NCI-H1417 (cell line): ENCODE measurements around the gene FST.

Source experiments
- DNase-seq, 3 experiments: peaks; one replicate each; lab custom pipeline; 2025; lab: John Stamatoyannopoulos, UW

FST gene

DNA sequence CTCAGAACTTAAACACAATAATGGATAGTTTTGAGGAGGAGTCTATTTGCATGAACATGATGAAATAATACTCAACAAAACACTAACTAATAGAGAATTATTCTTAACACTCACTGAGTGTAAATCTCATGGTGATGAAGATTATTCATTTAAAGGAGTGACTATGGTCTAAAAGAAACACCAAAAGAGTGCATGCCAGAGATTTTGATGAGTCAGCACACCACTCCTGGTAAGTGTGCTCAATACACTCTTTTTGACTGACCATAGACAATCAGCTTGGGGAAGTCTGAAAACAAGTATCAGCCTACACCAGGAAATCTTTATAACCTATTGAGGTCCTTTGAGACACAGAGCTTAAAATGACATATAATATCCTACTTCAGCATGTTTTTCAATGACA, 6.8 kb upstream of the FST start:
- DNase-seq = no peak

DNA sequence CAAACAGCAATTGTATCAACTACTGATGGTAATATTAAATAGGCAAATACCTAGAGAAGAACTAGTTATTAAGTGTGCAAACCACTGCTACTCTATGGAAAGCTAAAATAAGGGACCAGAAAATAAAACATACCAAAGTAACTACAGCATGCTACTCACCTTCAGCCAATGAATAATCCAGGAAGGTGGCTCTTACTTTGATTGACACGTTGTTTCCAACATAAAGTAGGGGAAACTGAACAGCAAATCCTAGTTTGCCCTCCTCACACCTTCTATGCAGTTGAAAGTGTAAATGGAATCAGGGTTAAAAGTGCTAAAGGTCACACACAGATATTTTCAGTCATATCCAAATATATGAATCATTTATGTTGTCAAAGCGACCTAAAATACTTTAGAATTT, 5.1 kb upstream of the FST start:
- DNase-seq = no peak

DNA sequence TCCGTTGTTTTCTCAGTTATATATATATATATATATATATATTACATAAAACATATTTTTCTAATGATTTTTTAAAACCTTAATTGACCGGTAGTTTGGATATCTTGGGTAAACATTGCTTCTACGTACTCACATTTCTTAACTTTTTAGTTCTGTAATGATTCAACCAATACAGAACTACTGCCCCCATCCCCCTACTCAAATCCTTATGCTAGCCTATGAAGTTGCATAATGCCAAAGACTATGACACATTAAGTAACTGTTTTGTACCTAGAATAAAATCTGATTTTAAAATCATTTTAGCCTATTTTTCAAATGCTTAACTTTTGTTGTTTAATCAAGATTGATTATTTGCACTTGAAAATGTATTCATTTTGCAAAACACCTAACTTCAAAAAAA, 4.4 kb upstream of the FST start:
- DNase-seq = no peak

DNA sequence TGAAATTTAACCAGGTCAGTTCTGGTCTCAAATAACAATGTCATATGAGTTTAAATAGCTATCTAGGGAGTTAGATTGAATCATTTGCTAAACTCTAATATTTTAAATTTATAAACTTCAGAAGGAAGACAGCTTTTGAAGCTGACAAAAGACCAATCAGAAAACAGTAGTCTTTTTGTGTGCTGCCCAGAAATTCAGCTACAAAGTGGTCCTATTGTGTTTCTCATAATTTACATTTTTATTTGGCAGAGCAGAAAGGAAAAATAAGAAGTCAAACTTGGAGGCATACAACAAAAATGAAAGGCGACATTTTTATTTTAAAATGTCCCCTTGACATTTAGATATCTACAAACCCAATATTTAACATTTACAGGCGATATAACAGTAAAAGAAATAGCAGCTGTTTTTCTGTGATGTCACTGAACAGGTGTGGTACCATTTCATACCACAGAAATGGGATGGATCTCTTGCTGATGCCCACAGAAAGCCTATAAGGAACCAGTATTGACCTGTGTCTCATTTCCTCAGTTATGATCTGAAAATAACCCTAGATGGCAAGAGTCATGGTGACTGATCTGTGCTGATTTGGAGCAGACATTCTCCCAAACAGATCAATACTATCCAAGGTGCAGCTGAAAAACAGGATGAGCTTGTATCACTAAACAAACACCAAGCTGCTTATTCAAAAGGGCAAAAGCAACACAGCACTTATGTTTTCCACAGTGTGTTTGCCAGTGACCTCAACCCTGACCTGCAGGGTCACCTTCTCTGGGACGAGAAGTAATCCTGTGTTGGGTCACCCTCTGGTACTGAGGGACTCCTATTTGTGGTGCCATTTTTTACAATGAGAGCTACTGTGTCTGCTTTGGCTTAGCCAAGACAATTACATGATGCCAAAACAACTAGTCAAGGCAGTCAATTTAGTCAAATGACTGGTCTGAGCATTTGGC, 3.6 kb upstream of the FST start:
- no peak for DNase-seq

DNA sequence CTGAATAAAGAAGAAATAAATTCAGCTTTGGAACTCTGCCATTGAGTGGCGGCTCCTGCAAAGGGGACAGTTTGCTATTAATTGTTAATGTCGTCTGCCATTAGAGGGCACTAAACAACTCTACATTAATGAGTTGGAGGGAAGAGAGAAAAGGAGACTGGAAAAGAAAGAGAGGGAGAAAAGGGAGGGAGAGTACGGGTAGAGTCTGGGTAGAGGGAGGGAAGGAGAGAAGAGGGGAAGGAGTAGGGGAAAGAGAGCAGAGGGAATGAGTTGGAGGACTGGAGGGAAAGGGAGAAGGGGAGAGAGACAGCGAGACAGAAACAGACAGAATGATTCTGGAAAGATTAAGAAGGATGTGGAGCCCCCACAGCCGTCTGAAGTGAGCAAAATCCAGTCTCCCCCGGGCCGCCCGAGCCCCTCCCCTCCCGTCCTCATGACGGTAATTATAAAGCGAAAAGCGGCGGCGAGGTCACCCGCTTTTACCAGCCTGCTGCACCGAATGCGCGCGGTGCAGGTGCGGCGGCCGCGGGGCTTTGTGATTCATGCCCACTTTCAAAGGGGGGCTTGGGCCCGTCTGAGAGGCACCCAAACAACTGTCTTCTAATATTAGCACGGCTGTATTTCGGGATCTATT, 1.9 kb upstream of the FST start:
- peak; percentile 53 to 79 (median 60) for DNase-seq

DNA sequence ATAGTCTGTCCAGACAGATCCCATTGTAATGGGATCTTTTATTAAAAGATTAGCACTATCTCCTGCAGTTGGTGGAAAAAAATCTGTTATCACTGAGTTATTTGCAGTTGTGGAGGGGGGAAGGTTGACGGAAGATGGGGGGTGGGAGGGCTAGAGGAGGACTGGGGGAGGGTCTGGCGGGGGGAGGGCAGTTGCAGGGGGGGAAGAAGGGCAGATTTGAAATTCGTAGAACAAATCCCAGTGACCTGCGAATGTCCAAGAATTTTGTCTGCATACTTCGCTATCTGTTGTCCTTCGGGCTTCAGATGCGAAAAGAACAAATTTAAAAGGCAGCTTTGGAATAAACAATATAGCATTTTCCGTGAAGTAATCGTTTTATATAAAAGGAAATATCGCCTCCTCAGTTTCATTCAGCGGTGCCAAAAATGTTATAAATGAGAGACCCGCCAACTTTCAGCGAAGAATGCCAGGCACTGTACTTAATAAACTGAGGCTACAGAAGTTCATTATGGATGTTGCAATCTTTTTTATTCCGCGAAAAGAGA, 1.3 kb upstream of the FST start:
- DNase-seq = no peak

DNA sequence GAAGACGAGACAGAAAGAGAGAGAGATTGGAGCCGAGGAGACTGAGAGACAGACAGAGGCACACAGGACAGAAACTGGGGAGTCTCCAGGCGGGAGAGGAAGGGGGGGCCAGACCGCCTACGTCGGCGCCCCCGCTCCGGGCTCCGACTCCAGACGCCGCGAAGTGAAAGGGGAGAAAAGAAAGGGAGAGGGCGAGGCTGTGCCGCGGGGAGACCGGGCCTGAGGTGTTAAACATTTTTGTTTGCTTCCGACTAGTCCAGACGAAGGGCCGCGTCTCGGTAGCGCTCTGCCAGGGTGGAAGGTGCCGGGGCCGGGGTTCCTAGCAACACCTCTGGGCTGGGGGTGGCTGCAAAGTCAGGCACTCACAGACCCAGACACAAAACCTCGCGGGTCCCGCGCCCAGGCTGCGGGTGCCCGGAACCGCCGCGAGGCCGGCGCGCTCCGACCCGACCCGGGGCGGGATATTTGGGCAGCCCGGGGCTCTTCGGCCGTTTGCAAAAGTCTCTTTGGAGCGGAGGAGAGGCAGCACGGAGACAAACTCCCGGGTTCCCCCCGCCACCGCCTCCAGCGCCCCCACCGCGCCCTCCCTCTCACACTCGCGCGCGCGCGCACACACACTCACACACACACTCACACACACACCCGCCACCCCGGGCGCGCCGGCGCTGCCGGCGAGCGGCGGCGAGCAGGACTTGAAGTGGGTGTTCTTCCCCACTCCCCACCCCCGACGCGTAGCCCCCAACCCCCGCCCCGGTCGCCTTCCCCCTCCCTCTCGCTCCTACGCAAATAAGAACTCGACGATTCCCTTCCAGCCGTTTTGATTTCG, 626 bp upstream of the FST start:
- DNase-seq = peak; percentile 54 to 64 (median 63)

DNA sequence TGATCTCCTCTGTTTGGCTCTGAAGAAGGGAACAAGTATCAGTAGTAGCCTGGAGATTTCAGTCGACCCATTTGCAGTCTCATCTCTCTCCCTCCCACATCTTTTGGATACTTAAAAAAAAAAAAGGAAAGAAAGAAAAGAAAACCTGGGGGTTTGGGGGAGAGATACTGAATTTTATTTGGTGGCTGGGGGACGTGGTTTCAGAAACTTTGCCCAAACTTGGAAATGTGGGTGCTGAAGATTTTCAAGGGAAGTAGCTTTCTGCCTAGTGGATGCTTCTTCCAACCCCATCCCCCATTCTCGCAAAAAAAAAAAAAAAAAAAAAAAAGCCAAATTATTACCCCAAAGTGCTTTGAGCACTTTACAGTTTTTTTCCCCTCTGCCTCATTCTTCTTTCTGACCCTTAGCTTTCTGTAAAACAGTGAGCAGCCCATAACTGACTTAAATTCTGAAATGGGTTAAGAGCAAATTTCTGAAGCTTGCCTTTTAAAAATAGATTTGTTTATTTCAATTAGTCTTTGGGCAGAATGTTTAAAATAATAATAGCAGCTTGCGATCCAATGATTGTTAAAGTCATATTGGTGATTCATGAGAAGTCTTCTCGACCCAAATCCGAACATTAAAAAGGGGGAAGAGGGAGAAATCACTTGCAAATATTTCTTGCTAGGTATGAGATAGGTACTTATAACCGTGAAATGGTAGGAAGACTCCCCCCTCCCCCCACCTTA, 894 bp downstream of the FST start:
- no peak for DNase-seq

DNA sequence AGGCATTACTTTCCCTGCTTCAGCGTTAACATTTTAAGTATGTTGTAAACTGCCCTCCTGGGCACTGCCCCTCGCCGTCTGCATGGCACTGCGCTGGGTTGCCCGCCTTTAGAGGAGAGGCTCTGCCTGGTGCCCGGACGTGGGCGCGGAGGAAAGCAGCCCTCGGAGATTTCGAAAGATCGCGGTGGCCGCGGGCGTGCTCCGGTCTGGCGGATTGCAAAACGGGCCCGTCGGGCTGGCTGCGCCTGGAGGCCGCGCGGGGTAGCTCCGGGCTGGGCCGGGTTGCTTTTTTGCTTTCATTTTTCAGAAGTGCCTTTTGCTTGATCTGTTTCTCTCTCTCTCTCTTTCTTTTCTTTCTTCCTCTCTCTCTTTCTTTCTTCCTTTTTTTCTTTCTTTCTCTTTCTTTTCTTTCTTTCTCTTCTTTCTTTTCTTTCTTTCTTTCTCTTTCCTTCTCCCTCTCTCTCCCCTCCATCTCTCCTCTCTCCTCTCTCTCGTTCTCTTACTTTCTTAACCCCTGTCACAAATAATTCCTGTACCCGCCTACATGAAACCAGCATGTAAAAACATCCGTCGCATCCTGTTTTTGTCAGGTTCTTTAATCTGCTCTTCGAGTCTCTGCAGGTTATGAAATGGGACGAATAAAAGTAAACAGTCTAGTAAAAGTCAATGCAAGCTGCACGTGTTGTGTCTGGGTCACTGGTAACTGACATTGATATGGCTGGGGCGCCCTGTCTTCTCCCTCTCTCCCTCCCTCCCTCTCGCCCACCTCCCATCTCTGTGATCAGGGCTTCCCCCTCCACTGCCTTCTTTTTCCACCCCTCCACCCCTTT, 1.7 kb downstream of the FST start:
- DNase-seq = peak; percentile 33 to 49 (median 44)

DNA sequence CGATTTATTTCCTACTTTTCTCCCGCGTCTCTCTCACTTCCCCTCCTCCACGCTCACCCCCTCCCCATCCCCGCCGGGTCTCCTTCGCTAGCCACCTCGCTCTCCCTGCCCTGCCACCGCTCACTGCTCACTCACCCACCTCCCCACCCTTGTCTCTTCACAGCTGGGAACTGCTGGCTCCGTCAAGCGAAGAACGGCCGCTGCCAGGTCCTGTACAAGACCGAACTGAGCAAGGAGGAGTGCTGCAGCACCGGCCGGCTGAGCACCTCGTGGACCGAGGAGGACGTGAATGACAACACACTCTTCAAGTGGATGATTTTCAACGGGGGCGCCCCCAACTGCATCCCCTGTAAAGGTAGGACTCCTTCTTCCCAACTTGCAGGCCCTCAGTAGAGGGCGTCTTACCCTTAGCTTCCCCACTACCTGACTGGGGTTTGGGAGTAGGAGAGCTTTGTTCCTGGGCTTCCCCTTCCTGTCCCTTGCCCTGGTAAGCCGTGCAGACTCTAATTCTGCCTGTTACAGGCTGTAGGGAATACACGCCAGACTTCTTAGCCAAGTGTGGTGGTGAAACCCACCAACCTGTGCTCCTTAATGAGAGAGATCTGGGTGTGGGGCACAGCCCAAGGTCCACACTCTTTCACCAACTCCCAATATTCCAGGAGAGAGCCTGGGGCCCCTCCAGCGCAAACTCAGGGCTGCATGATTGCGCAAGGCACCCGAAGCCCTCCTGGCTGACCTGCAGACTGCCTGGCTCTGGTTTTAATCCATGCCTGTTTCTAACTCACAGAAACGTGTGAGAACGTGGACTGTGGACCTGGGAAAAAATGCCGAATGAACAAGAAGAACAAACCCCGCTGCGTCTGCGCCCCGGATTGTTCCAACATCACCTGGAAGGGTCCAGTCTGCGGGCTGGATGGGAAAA, 2.5 kb downstream of the FST start:
- peak in 2 of 3 experiments; percentile 5 to 19 for DNase-seq

DNA sequence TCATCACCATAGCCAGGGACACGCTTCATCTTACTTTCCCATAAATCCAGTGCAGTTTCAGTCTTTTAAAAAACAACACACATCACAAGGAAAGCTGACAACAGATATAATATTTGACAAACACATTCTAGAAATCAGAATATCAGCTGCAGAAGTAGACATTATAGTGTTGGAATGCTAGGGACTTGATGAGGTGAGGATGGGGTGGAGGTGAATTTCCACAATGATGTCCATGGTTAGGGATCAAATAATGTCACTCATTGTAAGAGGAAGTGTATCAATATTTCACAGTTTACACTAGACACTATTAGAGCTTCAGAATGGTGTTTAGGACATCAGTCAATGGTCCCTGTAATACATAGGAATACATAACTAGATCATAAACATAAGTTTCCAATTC, 7.0 kb downstream of the FST start:
- DNase-seq = no peak

DNA sequence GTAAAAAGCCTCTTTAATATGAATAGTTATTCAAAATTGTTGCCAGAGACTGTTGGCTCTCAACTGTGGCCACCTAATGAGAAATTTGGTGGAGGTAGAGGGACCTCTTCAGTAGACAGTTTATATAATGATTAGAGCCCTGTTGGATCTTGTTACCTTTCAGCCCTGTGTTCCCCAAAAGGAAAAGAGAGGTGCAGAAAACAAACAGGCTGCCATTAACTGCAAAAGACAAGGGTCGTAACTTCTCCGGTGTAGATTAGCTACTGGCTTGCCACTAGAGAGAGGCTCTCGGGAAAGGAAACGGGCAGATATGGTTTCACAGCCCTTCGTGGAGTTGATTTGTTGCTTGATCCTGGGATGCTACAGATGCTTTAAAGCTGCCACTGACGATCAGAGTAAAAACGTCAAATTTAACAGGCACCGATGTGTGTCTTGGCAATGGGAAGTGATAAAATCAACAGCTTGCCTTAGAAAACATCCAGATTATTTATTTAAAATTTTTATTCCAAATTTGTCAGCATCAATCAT, 7.8 kb downstream of the FST start:
- DNase-seq = no peak

DNA sequence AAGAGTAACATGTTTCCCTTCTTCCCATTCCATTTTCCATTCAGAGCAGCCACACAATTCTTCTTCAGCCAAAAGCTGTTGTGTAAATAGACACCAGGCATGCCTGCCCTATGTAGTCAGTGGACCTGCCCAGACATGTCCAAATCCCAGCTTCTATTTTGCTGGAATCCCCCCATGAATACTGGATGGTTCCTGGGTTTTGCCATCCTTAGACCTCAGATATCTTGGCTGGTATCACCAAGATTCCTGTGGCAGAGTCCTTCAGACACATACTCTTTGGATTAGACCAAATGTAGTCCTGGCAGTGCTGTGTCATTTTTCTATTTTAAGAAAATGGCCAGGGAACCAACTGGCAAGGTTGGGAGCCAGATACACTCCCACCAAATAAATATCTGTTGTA, 10.3 kb downstream of the FST start:
- peak in 1 of 3 experiments; percentile 2 for DNase-seq

DNA sequence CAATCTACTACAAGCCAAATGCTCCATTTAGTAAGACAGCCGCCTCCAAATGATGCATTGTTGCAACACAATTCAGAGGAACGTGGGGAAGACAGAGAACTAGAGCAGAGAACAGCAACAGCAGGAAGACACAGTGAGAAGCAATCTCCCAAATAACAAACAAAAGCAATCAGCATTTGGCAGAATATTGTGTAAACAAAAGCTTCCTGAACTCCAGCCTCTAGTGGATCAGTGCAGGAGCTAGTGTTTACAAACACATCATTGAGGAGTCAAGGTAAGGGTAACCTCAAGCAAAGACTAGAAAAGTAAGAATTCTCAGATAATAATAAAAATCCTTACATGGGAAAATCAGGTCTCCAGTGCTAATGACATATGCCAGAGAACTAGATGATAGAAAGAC, 20.6 kb downstream of the FST start:
- peak in 1 of 3 experiments; percentile 2 for DNase-seq

DNA sequence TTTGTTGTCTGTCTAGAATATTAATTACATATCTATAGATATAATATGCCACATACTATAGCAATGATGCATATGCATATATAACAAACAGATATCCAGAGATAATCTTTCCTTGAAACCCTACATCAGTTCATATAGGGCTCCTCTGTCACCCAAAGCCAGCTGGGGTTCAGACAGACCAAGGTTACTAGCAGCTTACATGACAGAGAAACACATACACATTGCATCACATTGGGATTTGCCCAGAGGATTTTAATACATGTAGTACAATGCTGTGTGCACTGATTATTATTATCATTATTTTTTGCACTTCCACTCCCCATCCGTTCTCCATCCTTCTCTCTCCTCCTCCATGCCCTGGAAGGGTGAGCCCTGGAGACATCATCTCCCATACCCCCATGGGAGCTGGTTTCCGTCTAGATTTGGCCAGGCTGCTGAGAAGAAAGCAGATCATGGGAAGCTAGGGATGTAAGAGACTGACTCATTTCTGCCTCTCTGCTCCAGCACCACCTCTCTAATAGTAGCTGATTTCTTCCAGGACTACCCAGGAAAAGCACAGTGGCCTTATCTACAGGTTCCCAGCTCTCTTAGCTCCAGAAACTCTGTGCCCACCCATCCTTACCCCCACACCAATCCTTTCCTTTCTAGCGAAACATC, 23.3 kb downstream of the FST start:
- DNase-seq = no peak

DNA sequence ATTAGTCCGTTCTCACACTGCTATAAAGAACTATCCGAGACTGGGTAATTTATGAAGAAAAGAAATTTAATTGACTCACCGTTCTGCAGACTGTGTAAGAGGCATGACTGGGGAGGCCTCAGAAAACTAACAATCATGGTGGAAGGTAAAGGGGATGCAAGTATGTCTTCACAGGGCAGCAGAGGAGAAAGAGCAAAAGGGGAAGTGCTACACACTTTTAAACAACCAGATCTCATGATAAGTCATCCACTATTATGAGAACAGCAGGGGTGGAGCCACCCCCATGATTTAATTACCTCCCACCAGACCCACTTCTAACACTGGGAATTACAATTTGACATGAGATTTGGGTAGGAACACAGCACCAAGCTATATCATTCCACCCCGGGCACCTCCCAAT, 26.6 kb downstream of the FST start:
- no peak for DNase-seq

DNA sequence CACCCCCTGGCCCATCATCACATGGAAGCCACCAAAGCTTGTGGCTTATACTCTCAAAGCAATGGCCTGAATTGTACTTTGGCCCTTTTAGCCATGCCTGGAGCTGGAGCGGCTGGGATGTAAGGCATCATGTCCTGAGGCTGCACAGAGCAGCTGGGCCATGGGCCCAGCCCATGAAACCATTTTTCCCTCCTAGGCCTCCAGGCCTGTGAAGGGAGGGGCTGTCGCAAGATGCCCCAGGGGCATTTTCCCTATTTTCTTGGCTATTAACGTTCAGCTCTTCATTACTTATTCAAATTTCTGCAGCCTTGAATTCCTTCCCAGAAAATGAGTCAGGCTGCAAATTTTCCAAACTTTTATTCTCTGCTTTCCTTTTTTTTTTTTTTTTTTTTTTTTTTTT, 27.7 kb downstream of the FST start:
- DNase-seq = no peak

DNA sequence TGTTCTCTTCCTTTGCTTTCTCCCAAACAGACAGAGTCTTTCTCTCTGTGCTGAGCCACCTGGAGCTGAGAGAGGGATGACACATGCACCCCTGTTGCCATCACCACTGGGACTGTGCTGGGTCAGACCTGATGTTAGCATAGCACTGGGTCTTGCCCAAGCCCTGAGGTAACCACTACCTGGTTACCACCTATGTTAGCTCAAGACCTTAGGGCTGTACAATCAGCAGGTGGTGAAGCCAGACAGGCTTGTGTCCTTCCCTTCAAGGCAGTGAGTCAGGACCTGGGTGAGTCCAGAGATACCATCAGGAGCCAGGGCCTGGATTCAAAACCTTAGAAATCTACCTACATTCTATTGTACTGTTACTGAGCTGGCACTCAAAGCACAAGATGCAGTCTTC, 32.1 kb downstream of the FST start:
- DNase-seq = no peak

DNA sequence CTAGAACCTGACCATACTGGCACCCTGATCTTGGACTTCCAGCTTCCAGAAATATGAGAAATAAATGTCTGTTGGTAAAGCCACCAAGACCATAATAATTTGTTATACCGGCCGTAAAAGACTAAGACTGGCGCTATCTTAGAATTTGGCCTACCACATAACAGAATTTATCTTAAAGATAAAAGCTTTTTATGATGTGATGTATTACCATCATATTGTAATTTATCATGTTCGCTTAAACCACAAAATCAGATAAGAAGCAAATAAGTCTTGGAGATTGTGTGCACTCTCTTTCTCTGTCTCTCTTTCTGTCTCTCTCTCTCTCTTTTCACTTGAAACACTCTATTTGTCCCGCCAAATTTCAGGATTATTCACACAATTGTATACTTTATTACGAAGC, 35.6 kb downstream of the FST start:
- no peak for DNase-seq
